H9 (cell line): ENCODE data around the gene ARHGAP9. TPM values are rescaled to one million over a fixed set of nuclear protein-coding genes. Genes with fewer than 3 reads are reported as not detected.

Experiments
- DNase-seq: peaks from one replicate; pipeline ENCODE4 v3.0.0-alpha.2; 2017
- H2AFZ ChIP-seq: one replicate; pipeline ENCODE4 v1.6.1; 2013; ENCODE audit warnings: mild to moderate bottlenecking, low read length, control low read depth, moderate library complexity
- H2AK5ac ChIP-seq: 2 replicates; pipeline ENCODE4 v1.6.1; 2013; ENCODE audit warnings: low read length, control low read depth, mixed read lengths; ENCODE audit not compliant: insufficient read length
- H2BK120ac ChIP-seq: one replicate; pipeline ENCODE4 v1.6.1; 2013; ENCODE audit warnings: low read depth, mild to moderate bottlenecking, low read length, control low read depth, inconsistent platforms; ENCODE audit not compliant: poor library complexity, severe bottlenecking
- H2BK12ac ChIP-seq: 2 replicates; pipeline ENCODE4 v1.6.1; 2013; ENCODE audit warnings: low read length, control low read depth, mixed read lengths, low read depth; ENCODE audit not compliant: insufficient read length
- H2BK15ac ChIP-seq: 2 replicates; pipeline ENCODE4 v1.6.1; 2013; ENCODE audit warnings: low read depth, low read length, control low read depth
- H2BK20ac ChIP-seq: one replicate; pipeline ENCODE4 v1.6.1; 2013; ENCODE audit warnings: low read depth, mild to moderate bottlenecking, low read length, control low read depth, inconsistent platforms; ENCODE audit not compliant: poor library complexity, severe bottlenecking
- H2BK5ac ChIP-seq: 2 replicates; pipeline ENCODE4 v1.6.1; 2013; ENCODE audit warnings: low read length, control low read depth, mixed read lengths; ENCODE audit not compliant: insufficient read length
- H3K14ac ChIP-seq: 2 replicates; pipeline ENCODE4 v1.6.1; 2013; ENCODE audit warnings: low read length, control low read depth; ENCODE audit not compliant: insufficient read depth
- H3K18ac ChIP-seq: 2 replicates; pipeline ENCODE4 v1.6.1; 2013; ENCODE audit warnings: low read depth, mild to moderate bottlenecking, mixed read lengths, low read length, control low read depth; ENCODE audit not compliant: insufficient read length
- H3K23ac ChIP-seq: 2 replicates; pipeline ENCODE4 v1.6.1; 2013; ENCODE audit warnings: low read length, control low read depth, mixed read lengths, low read depth; ENCODE audit not compliant: insufficient read length
- H3K23me2 ChIP-seq: 2 replicates; pipeline ENCODE4 v1.6.1; 2013; ENCODE audit warnings: low read depth, mild to moderate bottlenecking, mixed read lengths, low read length, control low read depth; ENCODE audit not compliant: insufficient read length, poor library complexity, severe bottlenecking
- H3K27ac ChIP-seq: 2 replicates; pipeline ENCODE4 v1.5.1; 2013; ENCODE audit warnings: low read length, control low read depth, mixed read lengths, low read depth; ENCODE audit not compliant: insufficient read length
- H3K27me3 ChIP-seq: 2 replicates; pipeline ENCODE4 v1.6.1; 2013; ENCODE audit warnings: low read length, control low read depth, inconsistent platforms; ENCODE audit not compliant: insufficient read depth
- H3K4ac ChIP-seq: 2 replicates; pipeline ENCODE4 v1.6.1; 2013; ENCODE audit warnings: low read depth, mild to moderate bottlenecking, control low read depth, inconsistent platforms, low read length, moderate library complexity
- H3K4me1 ChIP-seq: 2 replicates; pipeline ENCODE4 v1.6.1; 2013; ENCODE audit warnings: low read length, control low read depth, inconsistent platforms; ENCODE audit not compliant: insufficient read depth
- H3K4me2 ChIP-seq: 2 replicates; pipeline ENCODE4 v1.6.1; 2013; ENCODE audit warnings: low read length, control low read depth, mixed read lengths; ENCODE audit not compliant: insufficient read length, insufficient read depth
- H3K56ac ChIP-seq: 2 replicates; pipeline ENCODE4 v1.6.1; 2013; ENCODE audit warnings: low read depth, mild to moderate bottlenecking, mixed read lengths, low read length, control low read depth; ENCODE audit not compliant: insufficient read length
- H3K79me1 ChIP-seq: 2 replicates; pipeline ENCODE4 v1.6.1; 2013; ENCODE audit warnings: low read depth, mild to moderate bottlenecking, moderate library complexity, low read length, control low read depth, inconsistent platforms; ENCODE audit not compliant: insufficient read depth, poor library complexity, severe bottlenecking
- H3K79me2 ChIP-seq: 2 replicates; pipeline ENCODE4 v1.6.1; 2013; ENCODE audit warnings: low read length, control low read depth, inconsistent platforms; ENCODE audit not compliant: insufficient read depth
- H3K9ac ChIP-seq: 2 replicates; pipeline ENCODE4 v1.6.1; 2013; ENCODE audit warnings: low read length, control low read depth, mixed read lengths; ENCODE audit not compliant: insufficient read length; ENCODE audit errors: extremely low read depth
- H3K9me3 ChIP-seq: one replicate; pipeline ENCODE4 v1.6.1; 2013; ENCODE audit warnings: low read depth, low read length, inconsistent platforms; ENCODE audit not compliant: control insufficient read depth
- H3T11ph ChIP-seq: one replicate; pipeline ENCODE4 v1.6.1; 2013; ENCODE audit warnings: mild to moderate bottlenecking, low read length, control low read depth, inconsistent platforms
- H4K20me1 ChIP-seq: one replicate; pipeline ENCODE4 v1.6.1; 2013; ENCODE audit not compliant: control insufficient read depth, insufficient read length, insufficient read depth
- H4K5ac ChIP-seq: 2 replicates; pipeline ENCODE4 v1.6.1; 2013; ENCODE audit warnings: low read depth, mild to moderate bottlenecking, mixed read lengths, low read length, control low read depth; ENCODE audit not compliant: insufficient read length
- H4K8ac ChIP-seq: replicated peaks from 2 replicates; pipeline ENCODE4 v1.6.1; 2013; ENCODE audit warnings: low read length, control low read depth, mixed read lengths, low read depth; ENCODE audit not compliant: insufficient read length
- H4K91ac ChIP-seq: 2 replicates; pipeline ENCODE4 v1.6.1; 2013; ENCODE audit warnings: low read depth, mild to moderate bottlenecking, moderate library complexity, mixed read lengths, low read length, control low read depth; ENCODE audit not compliant: insufficient read length
- H3K27ac Mint-ChIP-seq, 3 experiments: 2 replicates in 2 of 3; 3 replicates in 1 of 3; pipeline ENCODE4 v1.8.0; 2020 to 2021; ENCODE audit warnings: mixed read lengths in 3 of 3, mild to moderate bottlenecking in 1 of 3, moderate library complexity in 1 of 3
- H3K27me3 Mint-ChIP-seq: 2 replicates; pipeline ENCODE4 v1.8.0; 2021; ENCODE audit warnings: low read depth, mild to moderate bottlenecking, moderate library complexity, mixed read lengths
- H3K36me3 Mint-ChIP-seq, 3 experiments: 2 replicates in 2 of 3; 3 replicates in 1 of 3; pipeline ENCODE4 v1.8.0; 2020 to 2021; ENCODE audit warnings: low read depth in 3 of 3, mixed read lengths in 3 of 3; ENCODE audit not compliant: insufficient read depth in 1 of 3
- H3K4me1 Mint-ChIP-seq, 2 experiments: 2 replicates each; pipeline ENCODE4 v1.8.0; 2020; ENCODE audit warnings: mixed read lengths in 2 of 2
- H3K4me3 Mint-ChIP-seq, 2 experiments: 2 replicates in 1 of 2; 3 replicates in 1 of 2; pipeline ENCODE4 v1.8.0; 2020 to 2021; ENCODE audit warnings: mild to moderate bottlenecking in 2 of 2, mixed read lengths in 2 of 2, moderate library complexity in 1 of 2
- H3K9me3 Mint-ChIP-seq, 2 experiments: 2 replicates in 1 of 2; 3 replicates in 1 of 2; pipeline ENCODE4 v1.8.0; 2020; ENCODE audit warnings: mild to moderate bottlenecking in 2 of 2, mixed read lengths in 2 of 2, moderate library complexity in 1 of 2
- CTCF ChIP-seq: fragments of 200-600 bp; sonication (generic); conservative IDR thresholded peaks from 3 replicates; pipeline ENCODE4 v1.8.0; 2021; ENCODE audit warnings: antibody characterized with exemption, mild to moderate bottlenecking
- WGBS: extraction: QIAGEN DNeasy Blood & Tissue Kit; methylation state at CpG from one replicate; pipeline ENCODE4 v1.1.7; 2013; ENCODE audit warnings: missing lambda C conversion rate, low lambda C conversion rate, mixed read lengths; ENCODE audit not compliant: insufficient read length; ENCODE audit errors: extremely low coverage; 5-methylcytosine and 5-hydroxymethylcytosine counted together
- total RNA-seq: library from RNA; stranded (reverse); gene quantifications from 2 replicates; pipeline ENCODE4 v1.2.1, GENCODE V29; 2021

ARHGAP9 gene
- total RNA-seq, 1 experiment from 2014 or later: 3.7 TPM

GRCh38 chr12:57515408-57515933, 35.8 kb upstream of the ARHGAP9 start:
- no peak overlapping the region for H3K4ac ChIP-seq
- no peak overlapping the region for H3K9ac ChIP-seq
- no CpG with 5 or more reads among the region's 3 CpGs for WGBS
- H3K27me3 ChIP-seq: no peaks in the 10 kb centered on the region
- TF ChIP-seq CTCF: no peak
- no peak overlapping the region for H2BK12ac ChIP-seq
- H4K91ac ChIP-seq: no peak overlapping the region
- H2AK5ac ChIP-seq: no peak overlapping the region
- no peak overlapping the region for H3K27ac ChIP-seq
- H2BK120ac ChIP-seq: no peak overlapping the region
- no peak overlapping the region for H2BK20ac ChIP-seq
- Mint-ChIP-seq H3K27me3 (0 out of 2 replicates have a peak, but pooled peaks cover 2% of the 10 kb centered on the region), H3K27ac (peak overlapping the region in 1 of 3 experiments; percentile 53; a peak in 1 of 7 replicates), H3K9me3 (no peaks in the 10 kb centered on the region), H3K4me1 (peaks cover 12 to 16% of the 10 kb centered on the region in 2 experiments), H3K4me3 (no peak overlapping the region), H3K36me3 (peaks cover 69 to 87% (median 77%) of the 10 kb centered on the region in 3 experiments)
- no peak overlapping the region for H3K14ac ChIP-seq
- H2BK5ac ChIP-seq: no peak overlapping the region
- peaks cover 11% of the 10 kb centered on the region for H3K23me2 ChIP-seq
- no peak overlapping the region for H3K23ac ChIP-seq
- H3K4me1 ChIP-seq: no peaks in the 10 kb centered on the region; the same call in 1 of the 2 replicates
- 0 out of 2 replicates have a peak, but pooled peaks cover 1% of the 10 kb centered on the region for H3K79me2 ChIP-seq
- DNase-seq: no peak
- H4K20me1 ChIP-seq: no peaks in the 10 kb centered on the region
- no peak overlapping the region for H3T11ph ChIP-seq
- H2BK15ac ChIP-seq: no peak overlapping the region
- H4K5ac ChIP-seq: no peak overlapping the region
- no peak overlapping the region for H3K56ac ChIP-seq
- no peak overlapping the region for H3K18ac ChIP-seq
- H3K79me1 ChIP-seq: no peaks in the 10 kb centered on the region
- no peak overlapping the region for H4K8ac ChIP-seq
- H3K4me2 ChIP-seq: no peak overlapping the region
- H2AFZ ChIP-seq: no peak overlapping the region
- no peaks in the 10 kb centered on the region for H3K9me3 ChIP-seq
